Measurements from ENCODE around the gene BATF.

DNA sequence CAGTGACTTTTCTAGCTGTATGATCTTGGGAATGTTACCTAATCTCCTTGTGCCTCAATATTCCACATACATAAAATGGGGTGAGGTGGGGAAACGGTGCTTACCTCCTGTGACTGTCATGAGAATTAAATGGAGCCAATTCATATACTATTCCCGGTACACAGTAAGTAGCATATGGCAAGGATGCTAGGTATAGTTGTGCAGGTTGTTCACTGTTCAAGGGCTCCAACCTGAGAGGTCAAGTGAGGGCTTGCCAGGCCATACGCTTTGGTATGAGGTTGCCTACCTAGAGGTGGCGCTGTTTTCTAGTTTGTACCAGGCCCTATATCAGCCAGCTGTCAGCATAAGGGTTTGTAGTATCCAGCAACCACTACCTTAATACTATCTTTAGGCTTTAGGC, 3.6 kb upstream of the BATF start:
- TF ChIP-seq, protein P1, sequence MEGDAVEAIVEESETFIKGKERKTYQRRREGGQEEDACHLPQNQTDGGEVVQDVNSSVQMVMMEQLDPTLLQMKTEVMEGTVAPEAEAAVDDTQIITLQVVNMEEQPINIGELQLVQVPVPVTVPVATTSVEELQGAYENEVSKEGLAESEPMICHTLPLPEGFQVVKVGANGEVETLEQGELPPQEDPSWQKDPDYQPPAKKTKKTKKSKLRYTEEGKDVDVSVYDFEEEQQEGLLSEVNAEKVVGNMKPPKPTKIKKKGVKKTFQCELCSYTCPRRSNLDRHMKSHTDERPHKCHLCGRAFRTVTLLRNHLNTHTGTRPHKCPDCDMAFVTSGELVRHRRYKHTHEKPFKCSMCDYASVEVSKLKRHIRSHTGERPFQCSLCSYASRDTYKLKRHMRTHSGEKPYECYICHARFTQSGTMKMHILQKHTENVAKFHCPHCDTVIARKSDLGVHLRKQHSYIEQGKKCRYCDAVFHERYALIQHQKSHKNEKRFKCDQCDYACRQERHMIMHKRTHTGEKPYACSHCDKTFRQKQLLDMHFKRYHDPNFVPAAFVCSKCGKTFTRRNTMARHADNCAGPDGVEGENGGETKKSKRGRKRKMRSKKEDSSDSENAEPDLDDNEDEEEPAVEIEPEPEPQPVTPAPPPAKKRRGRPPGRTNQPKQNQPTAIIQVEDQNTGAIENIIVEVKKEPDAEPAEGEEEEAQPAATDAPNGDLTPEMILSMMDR (conservative IDR thresholded peaks at IDR 0.05) = peak; percentile 64
- TF ChIP-seq EZH2 (IDR thresholded peaks at IDR 0.05; ENCODE audit: low read depth) = no peak
